NT2/D1 (cell line): ENCODE data around the gene STRN3.

Source experiments
- DNase-seq: peaks from one replicate; pipeline ENCODE4 v3.0.0-alpha.2; 2011; ENCODE audit warnings: low read depth, low spot score
- H3K27me3 ChIP-seq: 2 replicates; pipeline ENCODE4 v1.6.0; 2011; ENCODE audit warnings: mild to moderate bottlenecking; ENCODE audit not compliant: insufficient read length, insufficient read depth
- H3K36me3 ChIP-seq: 2 replicates; pipeline ENCODE4 v1.6.1; 2011; ENCODE audit warnings: mild to moderate bottlenecking, low read length, mixed read lengths; ENCODE audit not compliant: insufficient read depth, insufficient read length
- H3K4me1 ChIP-seq: 2 replicates; pipeline ENCODE4 v1.5.1; 2011; ENCODE audit not compliant: insufficient read depth, insufficient read length
- H3K4me3 ChIP-seq: 2 replicates; pipeline ENCODE4 v1.5.1; 2011; ENCODE audit warnings: low read depth; ENCODE audit not compliant: insufficient read length
- H3K9ac ChIP-seq: 2 replicates; pipeline ENCODE4 v1.6.0; 2011; ENCODE audit warnings: low read depth; ENCODE audit not compliant: insufficient read length
- H3K9me3 ChIP-seq: 2 replicates; pipeline ENCODE4 v1.5.1; 2011; ENCODE audit warnings: mild to moderate bottlenecking, low read length; ENCODE audit not compliant: insufficient read depth
- SUZ12 ChIP-seq: IDR thresholded peaks from 2 replicates; pipeline ENCODE4 v1.6.1; 2011; ENCODE audit not compliant: insufficient read length, insufficient read depth; ENCODE audit errors: extremely low read depth
- YY1 ChIP-seq: IDR thresholded peaks from 2 replicates; pipeline ENCODE4 v1.6.1; 2011; ENCODE audit not compliant: insufficient read length, insufficient read depth
- ZNF274 ChIP-seq: IDR thresholded peaks from 2 replicates; pipeline ENCODE4 v1.6.1; 2011; ENCODE audit warnings: mild to moderate bottlenecking, low read depth, low read length

STRN3 gene

GRCh38 chr14:30854492-30854891, 171.7 kb downstream of the STRN3 start:
- Histone ChIP-seq H3K4me3 (no peak overlapping the region), H3K4me1 (no peaks in the 10 kb centered on the region), H3K36me3 (no peaks in the 10 kb centered on the region), H3K27me3 (no peaks in the 10 kb centered on the region), H3K9ac (no peak overlapping the region), H3K9me3 (no peaks in the 10 kb centered on the region)
- DNase-seq, result no peak
- TF ChIP-seq ZNF274, result no peak
- no peak for TF ChIP-seq YY1
- no peak for TF ChIP-seq SUZ12

GRCh38 chr14:30853946-30854345, 172.2 kb downstream of the STRN3 start:
- Histone ChIP-seq H3K9ac (no peak overlapping the region), H3K27me3 (no peaks in the 10 kb centered on the region), H3K4me3 (no peak overlapping the region), H3K9me3 (no peaks in the 10 kb centered on the region), H3K36me3 (no peaks in the 10 kb centered on the region), H3K4me1 (no peaks in the 10 kb centered on the region)
- TF ChIP-seq YY1 (no peak), ZNF274 (no peak), SUZ12 (no peak)
- no peak for DNase-seq

- H3K9me3 ChIP-seq, result no peaks in the 10 kb centered on the region
- no peaks in the 10 kb centered on the region for H3K4me1 ChIP-seq
- no peak for DNase-seq
- no peaks in the 10 kb centered on the region for H3K27me3 ChIP-seq
- no peak overlapping the region for H3K4me3 ChIP-seq
- no peaks in the 10 kb centered on the region for H3K36me3 ChIP-seq
- TF ChIP-seq YY1, result no peak
- no peak for TF ChIP-seq SUZ12
- no peak for TF ChIP-seq ZNF274
- no peak overlapping the region for H3K9ac ChIP-seq
These were observed 176.2 kb downstream of the STRN3 start for GRCh38 chr14:30849983-30850382.

- H3K9ac ChIP-seq, result no peak overlapping the region
These were observed 176.8 kb downstream of the STRN3 start for GRCh38 chr14:30849354-30849753.

GRCh38 chr14:30848449-30849240, 177.5 kb downstream of the STRN3 start:
- no peak for DNase-seq
- H3K9ac ChIP-seq, result no peak overlapping the region
- no peaks in the 10 kb centered on the region for H3K9me3 ChIP-seq
- no peaks in the 10 kb centered on the region for H3K27me3 ChIP-seq
- H3K4me1 ChIP-seq, result no peaks in the 10 kb centered on the region
- no peak overlapping the region for H3K4me3 ChIP-seq
- no peaks in the 10 kb centered on the region for H3K36me3 ChIP-seq
- TF ChIP-seq ZNF274 (no peak), YY1 (no peak), SUZ12 (no peak)

More at GRCh38 chr14:30849354-30849753, 176.8 kb downstream of the STRN3 start:
- Histone ChIP-seq H3K27me3 (no peaks in the 10 kb centered on the region), H3K4me1 (no peaks in the 10 kb centered on the region), H3K36me3 (no peaks in the 10 kb centered on the region), H3K9me3 (no peaks in the 10 kb centered on the region), H3K4me3 (no peak overlapping the region)
- no peak for DNase-seq
- TF ChIP-seq SUZ12 (no peak), YY1 (no peak), ZNF274 (no peak)
